GM21423 (cell line): ENCODE data around the gene FAM43A.

Source experiments
- ATAC-seq: cut with Tn5 transposase; IDR thresholded peaks from one replicate; pipeline ENCODE4 v1.9.1; 2021; ENCODE audit warnings: mild to moderate bottlenecking, moderate library complexity; ENCODE audit not compliant: unreplicated experiment

The FAM43A gene, protein sequence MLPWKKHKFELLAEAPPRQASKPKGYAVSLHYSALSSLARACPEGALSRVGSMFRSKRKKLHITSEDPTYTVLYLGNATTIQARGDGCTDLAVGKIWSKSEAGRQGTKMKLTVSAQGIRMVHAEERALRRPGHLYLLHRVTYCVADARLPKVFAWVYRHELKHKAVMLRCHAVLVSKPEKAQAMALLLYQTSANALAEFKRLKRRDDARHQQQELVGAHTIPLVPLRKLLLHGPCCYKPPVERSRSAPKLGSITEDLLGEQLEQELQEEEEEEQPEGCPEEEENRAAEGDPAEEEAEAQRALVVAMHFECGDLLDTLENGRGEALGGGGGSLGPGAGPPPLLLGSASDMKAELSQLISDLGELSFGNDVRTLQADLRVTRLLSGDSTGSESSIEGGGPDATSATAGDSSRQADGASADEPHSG

GRCh38 chr3:194685718-194686413, at the start of gene FAM43A:
Gene FAM43A (plus strand): TSS chr3:194685883. CDS start chr3:194686827, 944 bp downstream.
- ATAC-seq = peak; percentile 39

DNA sequence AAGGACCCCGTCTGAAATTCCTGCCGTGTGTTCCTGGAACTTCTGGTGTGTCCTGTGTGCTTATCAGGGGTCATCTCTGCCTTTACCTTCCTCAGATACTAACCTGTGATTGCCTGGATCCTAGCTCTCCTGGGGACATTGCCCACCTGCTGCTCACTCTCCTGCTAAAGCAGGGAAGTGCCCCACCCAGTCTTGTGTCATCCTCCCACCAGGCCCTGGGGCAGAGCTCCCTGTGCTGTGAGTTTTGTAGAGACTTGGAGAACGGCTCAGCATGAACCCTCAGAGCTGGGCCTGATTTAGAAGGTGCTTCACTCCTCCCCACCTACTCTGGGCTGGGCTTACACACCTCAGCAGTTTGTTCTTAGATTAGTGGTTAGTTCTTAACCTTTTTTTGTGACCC, 48.6 kb upstream of the FAM43A start:
- ATAC-seq = no peak

GRCh38 chr3:194637541-194638400, 47.9 kb upstream of the FAM43A start:
- no peak for ATAC-seq

GRCh38 chr3:194638991-194639605, 46.6 kb upstream of the FAM43A start:
- no peak for ATAC-seq

- no peak for ATAC-seq
These were observed 44.9 kb upstream of the FAM43A start for GRCh38 chr3:194640829-194641228.

DNA sequence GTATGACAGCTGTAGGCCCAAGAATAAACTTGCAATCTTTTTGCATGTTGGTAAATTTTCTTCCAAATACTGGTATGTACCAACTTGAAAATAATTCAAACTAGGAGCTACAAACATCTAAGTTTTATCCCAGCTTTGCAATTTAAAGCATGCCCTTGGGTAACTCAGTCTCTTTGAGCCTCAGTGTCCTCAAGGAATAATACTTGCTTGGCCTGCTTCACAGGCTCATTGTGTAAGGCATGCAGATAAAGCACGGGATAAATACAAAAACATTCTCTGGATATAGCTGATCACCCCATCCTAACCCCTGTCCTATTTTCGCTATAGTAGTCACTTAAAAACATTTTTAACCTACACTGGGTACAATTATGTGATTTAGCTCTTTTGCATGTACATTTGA, 42.9 kb upstream of the FAM43A start:
- no peak for ATAC-seq

- ATAC-seq = no peak
These were observed 37.9 kb upstream of the FAM43A start for GRCh38 chr3:194647747-194648146.

DNA sequence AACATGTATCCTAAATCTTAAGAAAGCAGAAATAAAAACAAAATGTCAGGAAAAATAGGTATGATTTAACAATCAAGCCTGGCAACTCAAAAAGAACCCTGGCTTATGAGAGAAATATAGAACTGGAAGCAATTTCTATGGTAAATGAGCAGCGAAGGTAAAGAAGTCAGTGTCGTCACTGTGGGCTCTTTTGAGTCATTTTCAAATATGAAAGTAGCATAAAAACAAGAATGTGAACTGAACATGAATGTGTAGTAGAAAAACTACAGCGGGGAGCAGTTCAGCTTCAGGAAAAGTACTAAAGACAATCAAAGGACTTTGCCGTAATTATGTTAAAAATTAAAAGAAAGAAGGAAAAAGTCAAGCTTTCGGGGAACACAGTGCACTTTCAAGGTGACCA, 31.2 kb upstream of the FAM43A start:
- ATAC-seq = peak; percentile 83

- ATAC-seq = no peak
These were observed 28.2 kb upstream of the FAM43A start for GRCh38 chr3:194657439-194657838.

- ATAC-seq = no peak
These were observed 27.0 kb upstream of the FAM43A start for GRCh38 chr3:194658477-194659242.

GRCh38 chr3:194659778-194660177, 25.9 kb upstream of the FAM43A start:
- ATAC-seq = no peak

DNA sequence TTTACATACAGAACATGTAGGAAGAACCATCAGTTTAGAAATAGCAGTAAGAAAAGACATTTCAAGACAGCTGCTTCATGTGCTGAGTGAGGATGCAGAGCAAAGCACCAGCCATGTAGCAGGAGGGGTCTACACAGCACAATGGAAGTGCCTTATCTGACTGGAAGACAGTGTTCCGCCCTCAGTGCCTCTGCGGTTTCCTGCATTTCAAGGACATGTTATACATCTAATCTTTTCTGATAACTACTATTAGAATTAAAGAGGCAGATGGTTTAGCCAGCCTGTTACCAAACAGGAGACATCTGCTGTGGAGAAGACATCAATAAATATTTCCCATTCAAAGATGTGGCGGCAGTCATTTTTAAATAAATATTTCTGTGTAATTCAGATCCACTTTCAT, 24.3 kb upstream of the FAM43A start:
- no peak for ATAC-seq

DNA sequence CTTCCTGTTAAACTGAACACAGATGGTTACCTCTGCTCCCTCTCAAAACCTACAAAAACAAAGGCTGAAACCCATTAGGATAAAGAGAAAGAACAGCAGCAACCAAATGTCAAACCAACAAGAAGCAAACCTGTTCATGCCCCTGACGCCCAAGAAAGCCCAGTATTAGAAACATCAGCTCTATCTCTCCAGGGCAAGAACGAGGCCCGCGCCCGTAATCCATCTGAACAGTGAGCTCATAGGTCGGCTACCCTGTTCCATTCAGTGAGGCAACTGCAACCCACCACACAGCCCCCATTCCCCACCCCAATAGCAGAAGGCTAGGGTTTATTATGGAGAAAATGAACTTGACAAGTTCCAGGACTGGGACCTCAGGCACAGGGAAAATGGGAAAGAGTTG, 23.7 kb upstream of the FAM43A start:
- no peak for ATAC-seq

DNA sequence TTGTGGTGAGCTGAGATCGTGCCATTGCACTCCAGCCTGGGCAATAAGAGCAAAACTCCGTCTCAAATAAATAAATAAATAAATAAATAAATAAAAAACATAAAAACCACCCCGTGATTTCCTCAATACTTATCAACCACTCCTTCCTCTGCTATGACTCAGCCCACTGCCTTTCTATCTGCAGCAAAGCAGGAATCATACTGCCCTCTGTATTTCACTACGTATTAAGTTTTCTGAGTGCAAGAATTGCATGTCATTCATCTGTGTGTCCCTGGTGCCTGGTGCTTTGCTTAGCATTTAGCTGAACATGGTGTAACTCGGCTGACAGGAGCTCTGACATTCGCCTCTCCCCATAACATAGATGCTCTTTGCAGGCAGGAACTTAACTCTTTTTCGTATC, 20.8 kb upstream of the FAM43A start:
- no peak for ATAC-seq

DNA sequence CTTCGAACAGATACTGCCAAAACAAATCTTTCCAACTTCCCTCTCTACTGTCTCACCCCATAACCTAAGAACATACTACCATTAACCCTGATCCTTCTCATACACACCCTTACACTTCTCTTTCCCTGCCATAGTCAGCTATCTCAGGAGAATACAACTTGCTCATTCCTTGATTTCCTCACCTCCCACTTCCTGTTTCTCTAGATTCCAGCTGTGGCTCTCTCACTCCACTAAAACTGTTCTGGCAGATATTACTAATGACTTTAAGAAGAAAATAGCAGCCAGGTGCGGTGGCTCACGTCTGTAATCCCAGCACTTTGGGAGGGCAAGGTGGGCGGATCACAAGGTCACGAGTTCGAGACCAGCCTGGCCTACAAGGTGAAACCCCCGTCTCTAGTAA, 18.3 kb upstream of the FAM43A start:
- no peak for ATAC-seq

DNA sequence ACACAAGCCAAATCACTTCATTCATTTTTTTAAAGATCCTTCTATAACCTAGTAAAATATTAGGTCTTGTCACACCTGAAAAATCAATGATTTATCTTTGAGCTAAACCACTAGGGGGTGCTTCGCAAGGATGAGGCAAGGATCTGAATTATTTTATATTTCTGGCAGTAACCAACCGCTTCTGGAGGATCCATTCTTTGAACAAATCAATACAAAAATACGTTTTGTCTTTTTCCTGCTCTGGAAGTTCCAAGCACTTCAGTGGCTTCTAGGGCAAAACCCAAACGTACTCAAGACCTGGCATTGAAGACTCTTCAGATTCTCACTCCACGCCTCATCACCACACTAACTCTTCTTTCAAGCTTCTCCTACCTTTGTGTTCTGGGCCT, 14.2 kb upstream of the FAM43A start:
- ATAC-seq = peak; percentile 24

DNA sequence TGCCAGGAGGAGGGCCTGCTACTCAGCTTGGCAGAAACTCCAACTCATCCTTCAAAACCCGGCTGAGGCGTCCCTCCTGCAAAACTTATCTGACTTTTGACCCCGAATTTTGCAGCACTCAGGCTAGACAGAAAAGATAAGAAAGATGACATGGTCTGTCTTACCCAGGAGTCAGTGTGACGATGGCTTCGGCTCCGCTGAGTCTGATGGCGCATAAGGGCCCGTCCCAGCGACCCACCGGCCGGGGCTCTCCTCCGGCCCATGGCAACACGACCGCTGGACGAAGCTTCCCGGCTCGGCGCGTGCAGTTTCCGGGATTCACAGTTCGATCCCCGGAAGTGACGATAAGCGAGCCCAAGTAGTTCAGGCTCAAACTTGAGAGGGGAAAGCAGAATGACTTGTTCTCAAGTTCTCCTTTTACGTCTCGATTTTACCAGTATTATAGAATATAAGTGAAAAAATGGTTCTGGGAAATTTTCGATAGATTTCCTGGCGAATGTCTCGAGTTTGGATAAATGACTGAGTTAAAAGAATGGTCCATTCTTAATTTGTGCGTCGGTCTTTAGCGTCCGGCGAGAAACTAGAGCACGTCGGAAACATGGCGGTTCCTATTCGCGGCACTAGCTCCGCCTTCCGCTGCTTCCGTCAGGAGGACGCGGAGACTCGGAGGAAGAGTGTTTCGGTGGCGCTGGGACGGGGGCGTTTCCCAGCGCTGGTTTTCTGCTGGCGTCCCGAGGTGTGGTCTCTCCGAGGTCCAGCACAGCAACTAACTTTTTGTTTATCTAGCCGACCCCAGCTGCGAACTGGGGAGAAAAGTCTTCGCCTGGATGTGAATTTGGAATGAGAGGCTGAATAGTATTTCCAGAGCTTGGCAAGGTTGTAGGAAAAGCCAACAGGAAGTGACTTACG, 13.5 kb upstream of the FAM43A start, which contains the start of gene LSG1:
Gene LSG1, minus strand, starts transcription at position 292 of the 909 bp plus-strand sequence. Its CDS starts 29 bp downstream, at position 263.
- ATAC-seq = peak; percentile 89

DNA sequence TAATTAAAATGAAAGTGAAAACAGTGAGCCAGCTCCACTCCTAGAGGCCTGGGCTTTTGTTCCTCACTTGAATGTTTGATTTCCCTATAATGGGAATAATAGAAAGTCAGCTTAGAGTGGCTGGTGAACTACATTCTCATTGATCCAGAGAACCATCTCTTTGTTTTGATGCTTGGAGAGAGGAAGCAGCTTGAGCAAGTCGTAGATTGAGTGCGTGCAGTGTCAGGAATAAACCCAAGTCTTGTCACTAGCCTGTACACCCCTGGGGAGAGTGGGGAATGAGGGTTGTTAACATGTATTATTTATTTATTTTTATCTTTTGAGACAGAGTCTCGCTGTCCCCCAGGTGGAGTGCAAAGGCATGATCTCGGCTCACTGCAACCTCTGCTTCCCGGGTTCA, 12.8 kb upstream of the FAM43A start:
- no peak for ATAC-seq

DNA sequence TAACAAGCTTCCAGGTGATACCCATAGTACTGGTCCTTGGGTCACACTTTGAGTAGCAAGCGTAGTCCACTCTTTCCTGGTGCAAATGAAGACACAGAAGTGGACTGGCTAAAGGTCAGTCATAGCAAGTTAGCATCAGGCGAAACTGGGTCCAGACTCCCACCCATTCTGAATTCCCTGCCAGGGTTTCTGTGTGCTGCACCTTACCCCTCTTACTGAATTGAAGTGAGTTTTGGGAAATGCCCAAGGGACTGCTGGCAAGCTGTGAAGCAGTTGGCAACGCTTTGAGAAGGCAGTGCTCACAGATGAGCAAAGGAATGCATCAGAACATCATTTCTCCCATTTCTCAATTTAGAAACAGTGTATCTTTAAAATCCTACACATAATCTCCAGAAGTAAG, 11.9 kb upstream of the FAM43A start:
- ATAC-seq = no peak
